ENCODE data around the gene PTCH2. TPM values are rescaled to one million over a fixed set of nuclear protein-coding genes. Genes with fewer than 3 reads are reported as not detected.
A peak's percentile ranks its signal among the peaks of the same experiment; 100 is the strongest.

The PTCH2 gene
- total and polyA plus RNA-seq, 2 of the 13 experiments (the other 11 are each of a cell fraction or from before 2014, with no cell fraction given), result 0.60 to 1.5 TPM

GRCh38 chr1:44826375-44827196, 16.5 kb downstream of the PTCH2 start (continued):
- TF ChIP-seq FLYWCH1 (CRISPR knock-in tag; IDR thresholded peaks at IDR 0.05), result no peak
- TF ChIP-seq NR1H2 (CRISPR knock-in tag; IDR thresholded peaks at IDR 0.05; ENCODE audit: borderline replicate concordance, low read depth), result no peak
- peak; percentile 84; the same call in 1 of the 2 replicates for TF ChIP-seq TFDP1 (CRISPR knock-in tag; IDR thresholded peaks at IDR 0.05; ENCODE audit: borderline replicate concordance)
- TF ChIP-seq BATF2 (CRISPR knock-in tag; IDR thresholded peaks at IDR 0.05), result peak; percentile 65; the same call in 1 of the 2 replicates
- TF ChIP-seq KDM6A (CRISPR knock-in tag; IDR thresholded peaks at IDR 0.05; ENCODE audit: low read depth), result peak; percentile 47
- TF ChIP-seq POLR2A (IDR thresholded peaks at IDR 0.05; ENCODE audit: insufficient read depth in 1 of 2, low read depth in 2 of 2, low read length in 2 of 2), result peak in 1 of 2 experiments; percentile 65; a peak in 2 of 4 replicates
- 0 out of 2 replicates have a peak, but pooled peaks have one; percentile 42 for TF ChIP-seq SALL2 (CRISPR knock-in tag; IDR thresholded peaks at IDR 0.05)
- peak; percentile 67 for TF ChIP-seq ZNF138 (CRISPR knock-in tag; IDR thresholded peaks at IDR 0.05; ENCODE audit: low read depth)
- TF ChIP-seq ZNF333 (CRISPR knock-in tag; IDR thresholded peaks at IDR 0.05; ENCODE audit: borderline replicate concordance), result no peak; the same call in 1 of the 2 replicates
- peak; percentile 22; the same call in 1 of the 2 replicates for TF ChIP-seq RAD21 (CRISPR knock-in tag; IDR thresholded peaks at IDR 0.05)
- TF ChIP-seq FOXP4 (CRISPR knock-in tag; IDR thresholded peaks at IDR 0.05), result peak; percentile 28; the same call in 1 of the 2 replicates
- TF ChIP-seq TIGD3 (CRISPR knock-in tag; IDR thresholded peaks at IDR 0.05; ENCODE audit: borderline replicate concordance), result peak; percentile 67; the same call in 1 of the 2 replicates
- TF ChIP-seq ZMYM3 (CRISPR knock-in tag; IDR thresholded peaks at IDR 0.05), result peak; percentile 67; the same call in 1 of the 2 replicates
- TF ChIP-seq TCF12 (IDR thresholded peaks at IDR 0.05), result no peak
- peak; percentile 67; the same call in 1 of the 2 replicates for TF ChIP-seq TCF12 (CRISPR knock-in tag; IDR thresholded peaks at IDR 0.05)
- TF ChIP-seq SRY (CRISPR knock-in tag; IDR thresholded peaks at IDR 0.05), result peak; percentile 85
- 0 out of 2 replicates have a peak, but pooled peaks have one; percentile 3 for TF ChIP-seq HMGXB3 (CRISPR knock-in tag; IDR thresholded peaks at IDR 0.05; ENCODE audit: borderline replicate concordance)
- peak; percentile 54 for TF ChIP-seq HNRNPLL (IDR thresholded peaks at IDR 0.05; ENCODE audit: low read depth, low read length, poor library complexity, severe bottlenecking)
- TF ChIP-seq ZNF552 (CRISPR knock-in tag; IDR thresholded peaks at IDR 0.05; ENCODE audit: borderline replicate concordance), result peak; percentile 58; the same call in 1 of the 2 replicates

All from HepG2 (cell line).